H54 (cell line): ENCODE measurements around the gene FOXA2.

Experiments
- DNase-seq: peaks from one replicate; pipeline ENCODE4 v3.0.0; 2011; ENCODE audit warnings: low spot score, mixed read lengths; ENCODE audit not compliant: insufficient read length
- FAIRE-seq: peaks from 3 replicates; lab custom pipeline; 2011; peaks lifted over from hg19 to GRCh38; lab: Jason Lieb, UNC
- POLR2A ChIP-seq: IDR thresholded peaks from 2 replicates; pipeline ENCODE4 v1.6.1; 2011; ENCODE audit warnings: low read depth, mild to moderate bottlenecking, low read length

Gene FOXA2

DNA sequence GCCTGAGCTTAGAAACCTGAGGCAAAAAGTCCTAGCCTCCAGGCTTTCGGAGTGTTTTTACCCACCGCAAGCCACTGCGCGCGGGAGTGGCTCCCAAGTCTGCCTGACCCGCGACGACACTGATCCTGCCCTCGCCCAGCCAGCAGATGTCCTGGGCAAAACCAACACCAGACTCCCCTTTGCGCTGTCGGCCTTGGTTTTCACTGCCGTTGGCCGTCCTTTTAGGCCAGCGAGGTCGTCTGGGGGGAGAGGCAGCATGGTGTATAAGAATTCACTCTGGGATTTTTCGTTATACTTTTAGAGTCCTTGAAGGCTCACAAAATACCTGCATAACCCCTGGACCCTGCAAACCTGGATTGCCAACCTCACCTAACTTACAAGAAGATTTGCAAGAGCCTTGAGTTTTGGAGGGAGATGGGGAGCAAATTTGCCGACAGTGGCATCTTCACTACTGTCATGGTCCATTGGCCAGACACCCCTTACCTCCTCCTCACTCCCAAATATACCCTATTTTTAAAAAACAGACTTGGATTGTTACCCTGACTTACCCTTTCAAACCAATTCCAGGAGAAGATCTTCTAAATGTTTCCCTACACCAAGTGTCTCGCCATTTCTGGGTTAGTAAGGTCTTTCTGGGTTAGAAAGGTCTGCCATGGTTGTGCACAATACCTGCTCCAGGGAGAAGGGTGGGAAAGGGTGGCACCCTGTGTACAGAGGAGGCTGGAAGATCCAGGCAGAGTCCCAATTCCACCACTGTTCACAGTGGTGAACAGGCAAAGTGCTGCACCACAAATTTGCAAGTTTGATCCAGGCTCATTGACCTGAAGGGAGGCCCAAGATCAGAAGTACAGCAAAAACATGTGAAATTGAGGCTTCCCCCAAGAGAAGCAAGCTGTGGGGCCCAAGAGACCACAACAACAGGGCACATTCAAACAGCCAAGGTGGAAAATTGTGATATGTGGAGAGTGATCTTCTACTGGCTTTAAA lies 4.4 kb downstream of the FOXA2 start:
- FAIRE-seq: no peak
- no peak for TF ChIP-seq POLR2A
- no peak for DNase-seq

GRCh38 chr20:22579119-22579427 lies 5.3 kb downstream of the FOXA2 start:
- DNase-seq: no peak
- FAIRE-seq: no peak
- no peak for TF ChIP-seq POLR2A

- FAIRE-seq (no peak), DNase-seq (no peak)
- TF ChIP-seq POLR2A: no peak
Measured at GRCh38 chr20:22578221-22579118, 5.9 kb downstream of the FOXA2 start.

GRCh38 chr20:22577515-22578220 lies 6.7 kb downstream of the FOXA2 start:
- DNase-seq (no peak), FAIRE-seq (no peak)
- TF ChIP-seq POLR2A: no peak

DNA sequence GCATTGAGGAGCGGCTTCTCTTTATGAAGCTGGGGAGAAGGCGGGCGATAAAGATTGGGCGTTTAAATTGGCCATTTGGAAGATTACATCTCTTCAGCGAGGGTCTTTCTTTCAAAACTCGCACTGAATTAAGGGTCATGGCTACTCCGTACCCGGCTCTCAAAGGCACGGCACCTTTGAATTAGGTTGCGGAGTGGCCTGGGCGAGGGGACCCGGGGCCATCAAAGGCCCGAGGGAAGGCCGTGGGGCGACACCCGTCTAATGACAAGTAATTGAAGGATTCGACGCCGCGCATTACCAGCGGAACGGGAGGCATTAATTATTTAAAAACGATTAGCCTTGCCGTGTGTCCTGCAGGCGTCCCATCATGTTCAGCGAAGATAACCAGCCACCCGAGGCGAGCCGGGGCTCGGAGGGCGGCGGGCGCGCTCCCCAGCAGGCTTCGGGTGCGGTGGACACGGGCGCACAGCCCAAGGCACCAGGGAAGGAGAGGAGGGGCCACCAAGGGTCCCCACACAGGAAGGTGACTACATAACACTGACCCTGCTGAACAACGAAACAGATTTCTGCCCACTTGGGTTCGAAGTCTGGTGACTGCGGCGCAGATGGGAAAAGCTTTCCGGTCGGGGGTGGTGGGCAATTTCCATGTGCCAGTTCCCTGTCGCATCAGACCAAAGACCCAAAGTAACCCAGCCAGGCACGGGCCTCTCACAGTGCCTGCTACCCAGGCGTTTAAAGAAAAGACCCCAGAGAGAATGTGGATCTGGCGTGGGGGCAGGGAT lies 7.4 kb downstream of the FOXA2 start:
- no peak for FAIRE-seq

GRCh38 chr20:22576273-22576672 lies 8.1 kb downstream of the FOXA2 start:
- no peak for TF ChIP-seq POLR2A
- FAIRE-seq (no peak), DNase-seq (no peak)

More for the DNA sequence above, 7.4 kb downstream of the FOXA2 start:
- no peak for DNase-seq
- no peak for TF ChIP-seq POLR2A

DNA sequence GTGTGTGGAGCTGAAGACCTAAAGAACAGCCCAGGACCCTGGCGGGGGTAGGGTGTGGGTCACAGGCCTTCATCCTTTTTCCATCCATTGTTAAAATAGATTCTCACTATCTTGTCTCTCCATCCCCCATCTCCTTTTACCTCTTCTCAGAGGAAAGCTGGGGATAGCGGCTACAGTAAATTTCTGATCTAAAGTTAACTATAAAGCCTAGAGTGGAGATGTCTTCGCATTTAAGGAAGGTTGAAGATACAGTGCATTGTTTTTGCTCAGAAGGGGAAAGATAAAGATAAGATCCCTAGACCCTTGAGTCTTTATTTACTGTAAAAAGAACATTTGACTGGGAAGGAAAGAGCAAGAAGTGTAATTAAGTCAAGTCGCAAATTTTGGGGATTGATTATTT lies 8.6 kb downstream of the FOXA2 start:
- FAIRE-seq (no peak), DNase-seq (no peak)
- no peak for TF ChIP-seq POLR2A

DNA sequence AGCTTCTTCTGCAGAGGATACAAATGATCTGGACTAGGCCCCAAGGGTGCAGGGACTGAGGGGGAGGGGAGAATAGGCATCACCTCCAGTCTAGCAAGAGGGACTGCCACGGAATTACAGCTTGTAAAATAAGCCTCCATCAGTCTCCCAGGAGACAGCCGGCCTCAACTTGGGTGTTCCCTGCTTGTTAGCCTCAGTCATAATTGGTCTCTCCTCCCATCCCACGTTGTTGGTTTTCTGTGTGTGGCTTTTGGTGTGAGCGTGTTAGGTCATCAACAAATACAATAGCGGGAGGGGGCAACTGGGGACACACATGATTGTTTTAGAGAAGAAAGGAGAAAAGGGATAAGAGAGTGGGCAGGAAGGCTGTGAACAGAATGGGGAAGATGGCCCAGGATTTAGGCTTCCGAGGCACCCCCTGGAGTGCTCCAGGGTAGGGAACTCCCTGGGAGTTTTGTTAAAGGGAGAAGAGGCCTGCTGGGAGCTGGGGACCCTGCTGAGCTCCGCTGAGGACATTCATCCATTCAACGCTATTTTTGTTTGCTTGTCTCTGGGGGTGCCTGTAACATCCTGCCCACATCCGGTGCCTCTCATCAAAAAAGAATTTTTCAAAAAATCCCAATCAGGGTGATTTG lies 9.2 kb downstream of the FOXA2 start:
- FAIRE-seq (no peak), DNase-seq (no peak)
- no peak for TF ChIP-seq POLR2A

DNA sequence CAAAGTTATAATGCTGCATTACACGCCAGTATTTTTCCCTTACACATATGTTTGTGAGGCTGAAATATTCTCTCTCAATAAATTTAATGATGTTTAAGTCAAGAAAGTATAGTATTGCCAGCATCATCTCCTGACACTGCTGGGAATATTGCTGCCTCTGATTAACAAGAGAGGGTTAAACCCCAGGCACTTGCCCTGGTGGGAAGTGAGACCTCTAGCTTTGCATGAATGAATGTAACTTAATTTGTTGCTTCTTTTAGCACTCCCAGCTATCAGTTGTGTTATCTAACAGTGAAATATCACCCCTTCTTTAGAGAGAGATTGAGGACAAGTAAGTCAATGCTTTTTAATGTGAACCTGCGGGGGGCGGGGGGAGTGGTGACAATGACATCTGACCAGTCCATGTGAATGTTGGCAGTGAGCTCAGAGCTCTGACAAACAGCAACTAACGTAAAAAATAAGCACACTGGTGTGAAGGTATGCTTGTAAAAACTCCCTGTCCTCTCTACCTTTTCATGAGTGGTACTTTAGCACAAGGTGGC lies 9.8 kb downstream of the FOXA2 start:
- TF ChIP-seq POLR2A: no peak
- DNase-seq (no peak), FAIRE-seq (no peak)

- TF ChIP-seq POLR2A: no peak
Measured at GRCh38 chr20:22572491-22572890, 11.9 kb downstream of the FOXA2 start.

DNA sequence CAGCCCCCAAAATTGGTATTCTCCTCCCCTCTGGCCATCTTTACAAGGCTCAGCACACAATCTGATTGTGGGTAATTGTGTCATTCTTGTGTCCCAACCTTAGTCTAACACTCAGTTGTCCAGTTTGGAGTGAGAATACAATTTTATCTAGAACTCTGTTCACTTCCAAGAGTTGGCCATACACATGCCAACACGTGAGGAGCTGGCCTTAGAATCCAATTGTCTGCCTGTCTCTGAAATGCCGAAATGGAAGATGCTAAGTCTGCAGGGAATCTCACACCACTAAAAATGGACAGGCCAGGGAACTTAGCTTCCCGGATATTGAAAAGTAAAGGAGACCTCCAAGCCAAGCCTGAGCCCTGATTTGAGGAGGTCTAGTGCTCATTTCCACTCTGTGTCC lies 12.3 kb downstream of the FOXA2 start:
- FAIRE-seq (no peak), DNase-seq (no peak)
- no peak for TF ChIP-seq POLR2A

More at GRCh38 chr20:22572491-22572890, 11.9 kb downstream of the FOXA2 start:
- FAIRE-seq (no peak), DNase-seq (no peak)

GRCh38 chr20:22569353-22569752 lies 15.0 kb downstream of the FOXA2 start:
- no peak for FAIRE-seq
- no peak for DNase-seq
- no peak for TF ChIP-seq POLR2A

GRCh38 chr20:22568872-22569344 lies 15.5 kb downstream of the FOXA2 start:
- FAIRE-seq (no peak), DNase-seq (no peak)
- no peak for TF ChIP-seq POLR2A
